Measurements from ENCODE around the gene AK9.

DNA sequence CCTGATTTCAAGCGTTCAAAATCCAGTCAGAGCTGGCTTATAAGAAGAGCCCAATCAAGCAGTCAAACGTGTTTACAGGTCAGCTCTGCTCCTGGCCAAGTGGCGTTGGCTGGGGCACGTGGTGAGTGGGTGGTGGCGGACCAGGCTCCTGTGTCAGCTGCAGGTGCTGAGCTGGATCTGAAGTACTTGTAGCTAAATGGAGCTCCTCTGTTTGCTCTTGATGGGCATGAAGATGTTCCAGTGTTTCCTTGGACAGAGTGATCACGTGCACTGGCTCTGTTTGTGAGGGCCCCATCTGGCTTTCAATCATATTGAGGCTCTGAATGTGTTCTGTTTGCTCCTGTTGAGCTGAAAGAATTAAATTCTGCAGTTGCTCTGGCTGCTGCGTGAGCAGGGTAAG lies 225.2 kb downstream of the AK9 start:
- TF ChIP-seq SIN3A (IDR thresholded peaks at IDR 0.05; ENCODE audit: borderline replicate concordance, insufficient read depth, low read length) (no peak), POLR2AphosphoS5 (IDR thresholded peaks at IDR 0.05; ENCODE audit: low read depth, low read length) (no peak)
